ENCODE measurements around the gene QPCTL. TPM values are rescaled to one million over a fixed set of nuclear protein-coding genes. Genes with fewer than 3 reads are reported as not detected.

The QPCTL gene
- total and polyA plus RNA-seq, 9 of the 15 experiments (the other 6 are each of a cell fraction or from before 2014, with no cell fraction given) = 0.99 to 31.3 (median 12.7) TPM

- TF ChIP-seq ZNF778 (CRISPR knock-in tag; IDR thresholded peaks at IDR 0.05) (no peak), ZNF23 (CRISPR knock-in tag; IDR thresholded peaks at IDR 0.05) (no peak), BRF1 (IDR thresholded peaks at IDR 0.05; ENCODE audit: borderline replicate concordance, extremely low read depth, insufficient read length) (no peak), RCOR1 (IDR thresholded peaks at IDR 0.05; ENCODE audit: borderline replicate concordance in 1 of 2, low read depth in 2 of 2, low read length in 2 of 2) (no peak), GATA2 (CRISPR knock-in tag; IDR thresholded peaks at IDR 0.05) (no peak), KDM4B (IDR thresholded peaks at IDR 0.05; ENCODE audit: borderline replicate concordance in 2 of 2, low read depth in 1 of 2) (peak in 1 of 2 experiments; percentile 22; a peak in 1 of 4 replicates), IRF1 (CRISPR knock-in tag; IDR thresholded peaks at IDR 0.05; ENCODE audit: borderline replicate concordance) (no peak), FOSL1 (tag; conservative IDR thresholded peaks at IDR 0.05) (no peak), STAT6 (CRISPR knock-in tag; IDR thresholded peaks at IDR 0.05) (no peak), PBX2 (CRISPR knock-in tag; IDR thresholded peaks at IDR 0.05; ENCODE audit: low read depth) (no peak), PBX2 (tag; conservative IDR thresholded peaks at IDR 0.05; ENCODE audit: low read depth) (no peak), CC2D1A (IDR thresholded peaks at IDR 0.05) (0 out of 2 replicates have a peak, but pooled peaks have one; percentile 11), RUNX1 (IDR thresholded peaks at IDR 0.05; ENCODE audit: low read depth) (no peak), NR2C2 (CRISPR knock-in tag; IDR thresholded peaks at IDR 0.05) (peak; percentile 76; the same call in 1 of the 2 replicates), NR2C2 (tag; IDR thresholded peaks at IDR 0.05) (peak; percentile 95), RAD51 (IDR thresholded peaks at IDR 0.05; ENCODE audit: borderline replicate concordance, low read depth) (no peak), RBM17 (IDR thresholded peaks at IDR 0.05; ENCODE audit: borderline replicate concordance, low read depth, low read length) (no peak), PHB (CRISPR knock-in tag; IDR thresholded peaks at IDR 0.05) (no peak)
Observed at GRCh38 chr19:45730368-45731288, 38.2 kb downstream of the QPCTL start, which contains the start of gene FBXO46 (continued).

All from K562 (cell line).